ENCODE data around the gene KLHDC4.

Gene KLHDC4

GRCh38 chr16:87686697-87687096 lies 79.1 kb downstream of the KLHDC4 start:
- no peak for DNase-seq (ENCODE audit: low read depth)
- TF ChIP-seq MYC (IDR thresholded peaks at IDR 0.05; ENCODE audit: low read depth, low read length) (no peak), CTCF (IDR thresholded peaks at IDR 0.05; ENCODE audit: low read depth, low read length) (no peak)
- no peak overlapping the region for H3K4me3 ChIP-seq (ENCODE audit: low read depth, low read length)

- DNase-seq (ENCODE audit: low read depth): no peak
- no peak for TF ChIP-seq CTCF (IDR thresholded peaks at IDR 0.05; ENCODE audit: low read depth, low read length)
- no peak for TF ChIP-seq MAX (IDR thresholded peaks at IDR 0.05; ENCODE audit: low read depth, low read length)
- no peak for TF ChIP-seq POLR2A (IDR thresholded peaks at IDR 0.05; ENCODE audit: extremely low read depth, insufficient read length)
Observed at GRCh38 chr16:87685766-87686165, 80.0 kb downstream of the KLHDC4 start.

GRCh38 chr16:87685405-87685755 lies 80.4 kb downstream of the KLHDC4 start:
- TF ChIP-seq POLR2A (IDR thresholded peaks at IDR 0.05; ENCODE audit: extremely low read depth, insufficient read length) (no peak), MYC (IDR thresholded peaks at IDR 0.05; ENCODE audit: low read depth, low read length) (no peak)
- DNase-seq (ENCODE audit: low read depth): no peak
- H3K4me3 ChIP-seq (ENCODE audit: low read depth, low read length): no peak overlapping the region

More at GRCh38 chr16:87685766-87686165, 80.0 kb downstream of the KLHDC4 start:
- H3K4me3 ChIP-seq (ENCODE audit: low read depth, low read length): no peak overlapping the region

- no peak for DNase-seq (ENCODE audit: low read depth)
- TF ChIP-seq MYC (IDR thresholded peaks at IDR 0.05; ENCODE audit: low read depth, low read length): no peak
- TF ChIP-seq CTCF (IDR thresholded peaks at IDR 0.05; ENCODE audit: low read depth, low read length): no peak
- TF ChIP-seq MAX (IDR thresholded peaks at IDR 0.05; ENCODE audit: low read depth, low read length): no peak
- no peak for TF ChIP-seq POLR2A (IDR thresholded peaks at IDR 0.05; ENCODE audit: extremely low read depth, insufficient read length)
- no peak overlapping the region for H3K4me3 ChIP-seq (ENCODE audit: low read depth, low read length)
Observed at GRCh38 chr16:87684711-87685404, 80.9 kb downstream of the KLHDC4 start.

GRCh38 chr16:87684106-87684677 lies 81.6 kb downstream of the KLHDC4 start:
- no peak for DNase-seq (ENCODE audit: low read depth)
- no peak for TF ChIP-seq POLR2A (IDR thresholded peaks at IDR 0.05; ENCODE audit: extremely low read depth, insufficient read length)
- no peak for TF ChIP-seq CTCF (IDR thresholded peaks at IDR 0.05; ENCODE audit: low read depth, low read length)
- no peak for TF ChIP-seq MYC (IDR thresholded peaks at IDR 0.05; ENCODE audit: low read depth, low read length)
- no peak for TF ChIP-seq MAX (IDR thresholded peaks at IDR 0.05; ENCODE audit: low read depth, low read length)
- H3K4me3 ChIP-seq (ENCODE audit: low read depth, low read length): no peak overlapping the region

GRCh38 chr16:87682852-87683399 lies 82.9 kb downstream of the KLHDC4 start:
- no peak for TF ChIP-seq POLR2A (IDR thresholded peaks at IDR 0.05; ENCODE audit: extremely low read depth, insufficient read length)
- TF ChIP-seq MYC (IDR thresholded peaks at IDR 0.05; ENCODE audit: low read depth, low read length): no peak
- no peak for TF ChIP-seq CTCF (IDR thresholded peaks at IDR 0.05; ENCODE audit: low read depth, low read length)
- no peak for TF ChIP-seq MAX (IDR thresholded peaks at IDR 0.05; ENCODE audit: low read depth, low read length)
- no peak for DNase-seq (ENCODE audit: low read depth)
- H3K4me3 ChIP-seq (ENCODE audit: low read depth, low read length): no peak overlapping the region
